Nephron (organoid): Measurements from ENCODE around the gene SAMD11.
"Not testable (repeated sequence)": the region's sequence is repeated elsewhere in the genome, so short reads cannot be mapped to it uniquely, and the experiment has no call there.

Experiments used
- H3K27ac Mint-ChIP-seq, 3 experiments: 2 replicates each; pipeline ENCODE4 v1.8.0; 2020; ENCODE audit warnings: mixed read lengths in 3 of 3, mild to moderate bottlenecking in 2 of 3, moderate library complexity in 1 of 3
- H3K27me3 Mint-ChIP-seq: 2 replicates; pipeline ENCODE4 v1.8.0; 2021; ENCODE audit warnings: low read depth, mild to moderate bottlenecking, moderate library complexity, mixed read lengths
- H3K36me3 Mint-ChIP-seq: 2 replicates; pipeline ENCODE4 v1.8.0; 2020; ENCODE audit warnings: low read depth, mixed read lengths
- H3K4me1 Mint-ChIP-seq: 2 replicates; pipeline ENCODE4 v1.8.0; 2020; ENCODE audit warnings: mixed read lengths
- H3K4me3 Mint-ChIP-seq, 3 experiments: 2 replicates each; pipeline ENCODE4 v1.8.0; 2020; ENCODE audit warnings: mild to moderate bottlenecking in 3 of 3, mixed read lengths in 3 of 3, moderate library complexity in 2 of 3
- H3K9me3 Mint-ChIP-seq: 2 replicates; pipeline ENCODE4 v1.8.0; 2020; ENCODE audit warnings: mixed read lengths
- TF ChIP-seq, protein P1 (sequence below), 3 experiments: fragments of 200-600 bp; sonication (generic); IDR thresholded peaks; one replicate each; pipeline ENCODE4 v1.5.0; 2021; ENCODE audit warnings: antibody characterized with exemption in 3 of 3; ENCODE audit not compliant: unreplicated experiment in 3 of 3

SAMD11 gene

GRCh38 chr1:942411-942821 is 18.7 kb downstream of the SAMD11 start:
- Mint-ChIP-seq H3K36me3 (peaks cover 24% of the 10 kb centered on the region), H3K27me3 (peaks cover 11% of the 10 kb centered on the region), H3K27ac (no peak overlapping the region), H3K4me3 (no peak overlapping the region), H3K9me3 (no peaks in the 10 kb centered on the region), H3K4me1 (peaks cover 34% of the 10 kb centered on the region)
- TF ChIP-seq, protein P1, sequence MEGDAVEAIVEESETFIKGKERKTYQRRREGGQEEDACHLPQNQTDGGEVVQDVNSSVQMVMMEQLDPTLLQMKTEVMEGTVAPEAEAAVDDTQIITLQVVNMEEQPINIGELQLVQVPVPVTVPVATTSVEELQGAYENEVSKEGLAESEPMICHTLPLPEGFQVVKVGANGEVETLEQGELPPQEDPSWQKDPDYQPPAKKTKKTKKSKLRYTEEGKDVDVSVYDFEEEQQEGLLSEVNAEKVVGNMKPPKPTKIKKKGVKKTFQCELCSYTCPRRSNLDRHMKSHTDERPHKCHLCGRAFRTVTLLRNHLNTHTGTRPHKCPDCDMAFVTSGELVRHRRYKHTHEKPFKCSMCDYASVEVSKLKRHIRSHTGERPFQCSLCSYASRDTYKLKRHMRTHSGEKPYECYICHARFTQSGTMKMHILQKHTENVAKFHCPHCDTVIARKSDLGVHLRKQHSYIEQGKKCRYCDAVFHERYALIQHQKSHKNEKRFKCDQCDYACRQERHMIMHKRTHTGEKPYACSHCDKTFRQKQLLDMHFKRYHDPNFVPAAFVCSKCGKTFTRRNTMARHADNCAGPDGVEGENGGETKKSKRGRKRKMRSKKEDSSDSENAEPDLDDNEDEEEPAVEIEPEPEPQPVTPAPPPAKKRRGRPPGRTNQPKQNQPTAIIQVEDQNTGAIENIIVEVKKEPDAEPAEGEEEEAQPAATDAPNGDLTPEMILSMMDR (IDR thresholded peaks at IDR 0.05; ENCODE audit: unreplicated experiment in 3 of 3), result no peak

GRCh38 chr1:942864-943533 is 19.3 kb downstream of the SAMD11 start:
- H3K4me1 Mint-ChIP-seq, result peaks cover 29% of the 10 kb centered on the region
- H3K27ac Mint-ChIP-seq, result peak overlapping the region; percentile 93 to 97 (median 95)
- peak overlapping the region; percentile 60 to 68 (median 66) for H3K4me3 Mint-ChIP-seq
- peaks cover 25% of the 10 kb centered on the region for H3K36me3 Mint-ChIP-seq
- TF ChIP-seq, protein P1 (IDR thresholded peaks at IDR 0.05; ENCODE audit: unreplicated experiment in 3 of 3), result no peak
- H3K9me3 Mint-ChIP-seq, result no peaks in the 10 kb centered on the region
- H3K27me3 Mint-ChIP-seq, result peaks cover 7% of the 10 kb centered on the region

DNA sequence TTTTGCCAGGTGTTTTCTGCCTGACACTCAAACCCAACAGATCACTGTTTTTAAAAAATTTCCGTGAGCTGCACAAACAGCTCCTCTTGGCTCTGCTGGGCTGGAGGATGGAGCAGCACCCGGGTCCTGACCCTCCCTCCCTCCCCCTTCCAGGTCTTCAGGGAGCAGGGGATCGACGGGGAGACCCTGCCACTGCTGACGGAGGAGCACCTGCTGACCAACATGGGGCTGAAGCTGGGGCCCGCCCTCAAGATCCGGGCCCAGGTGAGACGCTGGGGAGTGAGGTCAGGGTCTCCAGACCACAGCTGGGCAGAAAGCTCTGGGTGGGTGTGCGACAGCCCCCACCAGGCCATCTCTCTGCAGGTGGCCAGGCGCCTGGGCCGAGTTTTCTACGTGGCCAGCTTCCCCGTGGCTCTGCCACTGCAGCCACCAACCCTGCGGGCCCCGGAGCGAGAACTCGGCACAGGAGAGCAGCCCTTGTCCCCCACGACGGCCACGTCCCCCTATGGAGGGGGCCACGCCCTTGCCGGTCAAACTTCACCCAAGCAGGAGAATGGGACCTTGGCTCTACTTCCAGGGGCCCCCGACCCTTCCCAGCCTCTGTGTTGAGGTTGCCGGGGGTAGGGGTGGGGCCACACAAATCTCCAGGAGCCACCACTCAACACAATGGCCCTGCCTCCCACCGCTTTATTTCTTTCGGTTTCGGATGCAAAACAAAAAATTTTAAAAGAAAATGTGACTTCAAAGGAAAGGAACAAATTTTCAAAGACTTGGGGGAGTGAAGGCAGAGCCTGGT is 20.0 kb downstream of the SAMD11 start:
- Mint-ChIP-seq H3K4me1 (peaks cover 24% of the 10 kb centered on the region), H3K27me3 (peaks cover 4% of the 10 kb centered on the region), H3K9me3 (no peaks in the 10 kb centered on the region), H3K36me3 (peaks cover 29% of the 10 kb centered on the region), H3K4me3 (peak overlapping the region; percentile 69 to 80 (median 71)), H3K27ac (peak overlapping the region; percentile 93 to 97 (median 95))
- TF ChIP-seq, protein P1 (IDR thresholded peaks at IDR 0.05; ENCODE audit: unreplicated experiment in 3 of 3), result no peak

DNA sequence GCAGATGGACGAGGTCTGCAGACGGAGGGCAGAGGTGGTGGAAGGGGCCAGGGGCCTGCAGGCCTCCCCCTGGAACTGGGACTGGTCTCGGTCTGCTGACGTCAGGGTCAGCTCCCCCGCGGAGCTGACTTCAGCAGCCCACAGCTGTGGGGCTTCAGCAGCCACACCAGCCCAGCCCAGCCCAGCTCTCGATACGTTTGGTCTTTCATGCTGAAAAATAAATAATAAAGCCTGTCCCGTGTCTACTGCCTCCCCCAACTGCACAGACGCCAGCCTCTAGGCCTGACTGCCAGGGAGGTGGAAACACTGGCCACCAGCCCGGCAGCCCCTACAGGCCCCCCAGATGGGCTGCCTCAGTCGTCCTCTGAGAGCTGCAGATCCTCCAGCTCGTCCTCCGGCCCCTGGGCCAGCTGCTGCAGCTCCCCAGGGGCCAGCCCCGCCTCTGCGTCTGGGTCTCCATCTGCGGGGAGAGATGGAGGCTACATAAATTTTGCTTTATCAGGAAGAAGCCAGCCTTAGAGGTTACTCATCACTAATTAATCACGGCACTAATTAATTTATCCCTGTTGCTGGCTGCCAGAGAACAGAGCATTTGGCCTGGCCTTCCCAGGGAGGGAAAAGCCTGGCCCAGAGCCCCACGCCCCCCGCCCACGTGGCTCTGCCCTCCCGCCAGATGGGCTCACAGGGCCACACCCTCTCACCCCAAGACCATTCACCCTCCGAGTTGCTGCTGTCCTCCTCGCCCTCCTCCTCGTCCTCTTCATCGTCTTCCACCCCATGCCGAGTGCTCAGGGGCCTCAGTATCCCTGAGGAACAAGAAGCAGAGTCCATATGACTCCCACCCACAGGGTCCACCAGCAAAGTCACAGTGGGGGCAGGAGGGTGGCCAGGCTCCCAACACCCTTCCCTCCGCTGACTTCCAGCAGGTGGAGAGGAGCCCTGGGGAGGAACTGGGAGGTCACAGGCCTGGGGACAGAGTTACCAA is 20.9 kb downstream of the SAMD11 start:
- TF ChIP-seq, protein P1 (IDR thresholded peaks at IDR 0.05; ENCODE audit: unreplicated experiment in 3 of 3), result no peak
- Mint-ChIP-seq H3K36me3 (peaks cover 37% of the 10 kb centered on the region), H3K27me3 (peaks cover 3% of the 10 kb centered on the region), H3K4me3 (peak overlapping the region; percentile 69 to 80 (median 71)), H3K9me3 (no peaks in the 10 kb centered on the region), H3K27ac (peak overlapping the region; percentile 93 to 97 (median 95)), H3K4me1 (peaks cover 24% of the 10 kb centered on the region)

- no peak overlapping the region for H3K4me3 Mint-ChIP-seq
- peaks cover 24% of the 10 kb centered on the region for H3K4me1 Mint-ChIP-seq
- peaks cover 49% of the 10 kb centered on the region for H3K36me3 Mint-ChIP-seq
- peaks cover 3% of the 10 kb centered on the region for H3K27me3 Mint-ChIP-seq
- H3K27ac Mint-ChIP-seq, result peak overlapping the region; percentile 74 to 97 (median 93)
- H3K9me3 Mint-ChIP-seq, result no peaks in the 10 kb centered on the region
- TF ChIP-seq, protein P1 (IDR thresholded peaks at IDR 0.05; ENCODE audit: unreplicated experiment in 3 of 3), result no peak
These were observed 22.2 kb downstream of the SAMD11 start for GRCh38 chr1:945688-946556.

DNA sequence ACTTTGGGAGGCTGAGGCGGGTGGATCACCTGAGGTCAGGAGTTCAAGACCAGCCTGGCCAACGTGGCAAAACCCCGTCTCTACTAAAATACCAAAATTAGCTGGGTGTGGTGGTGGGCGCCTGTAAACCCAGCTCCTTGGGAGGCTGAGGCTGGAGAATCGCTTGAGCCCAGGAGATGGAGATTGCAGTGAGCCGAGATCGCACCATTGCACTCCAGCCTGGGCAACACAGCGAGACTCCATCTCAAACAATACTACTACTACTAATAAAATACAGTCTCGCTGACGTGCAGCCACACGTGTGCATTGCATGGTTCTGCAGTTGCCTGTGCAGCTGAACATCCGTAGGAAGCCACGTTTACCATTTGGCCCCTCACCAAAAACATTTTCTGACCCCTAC is 23.1 kb downstream of the SAMD11 start:
- Mint-ChIP-seq H3K27ac (peak overlapping the region in 2 of 3 experiments; percentile 50 to 54), H3K36me3 (peaks cover 55% of the 10 kb centered on the region), H3K4me1 (peaks cover 24% of the 10 kb centered on the region)
- H3K9me3 Mint-ChIP-seq, H3K4me3 Mint-ChIP-seq, H3K27me3 Mint-ChIP-seq: not testable (repeated sequence)
